K562 (cell line): Measurements from ENCODE around the gene TFCP2. TPM values are rescaled to one million over a fixed set of nuclear protein-coding genes. Genes with fewer than 3 reads are reported as not detected.
A peak's percentile ranks its signal among the peaks of the same experiment; 100 is the strongest.

Experiments used
- ATF4 ChIP-seq: fragments of 450-650 bp; formaldehyde crosslinking; IDR thresholded peaks from 2 replicates; pipeline ENCODE4 v1.4.0; 2022; ENCODE audit warnings: mild to moderate bottlenecking, moderate library complexity
- C11orf30 ChIP-seq: fragments of 450-650 bp; IDR thresholded peaks from 2 replicates; pipeline ENCODE4 v1.6.1; 2016; ENCODE audit warnings: low read depth, mild to moderate bottlenecking
- CBX8 ChIP-seq: fragments of 200-600 bp; sonication (generic); IDR thresholded peaks from 2 replicates; pipeline ENCODE4 v1.6.1; 2012; ENCODE audit warnings: borderline replicate concordance, mixed run types, low read depth, mild to moderate bottlenecking, moderate library complexity, mixed read lengths, low read length, control low read depth, inconsistent platforms; ENCODE audit not compliant: poor library complexity, severe bottlenecking; ENCODE audit errors: extremely low read depth
- CXXC5 ChIP-seq: fragments of 250-450 bp; sonication (Bioruptor Pico); IDR thresholded peaks from 2 replicates; pipeline ENCODE4 v1.8.0; 2022; ENCODE audit warnings: inconsistent platforms, mild to moderate bottlenecking, moderate library complexity
- EZH2 ChIP-seq: IDR thresholded peaks from 2 replicates; pipeline ENCODE4 v1.6.1; 2012; ENCODE audit warnings: low read depth, mild to moderate bottlenecking, inconsistent platforms, low read length, borderline replicate concordance
- FOXK2 ChIP-seq, 2 experiments: fragments of 450-650 bp; IDR thresholded peaks in 1 of 2; conservative IDR thresholded peaks in 1 of 2; 2 replicates each; pipeline ENCODE4 v1.6.1; 2016; ENCODE audit warnings: low read depth in 2 of 2, mild to moderate bottlenecking in 1 of 2
- HDAC2 ChIP-seq: fragments of 450-650 bp; IDR thresholded peaks from 2 replicates; pipeline ENCODE4 v1.6.1; 2016; ENCODE audit warnings: mild to moderate bottlenecking
- NCOA4 ChIP-seq: fragments of 450-650 bp; IDR thresholded peaks from 2 replicates; pipeline ENCODE4 v1.6.1; 2018; ENCODE audit warnings: mild to moderate bottlenecking; ENCODE audit not compliant: partially characterized antibody
- PHF20 ChIP-seq: fragments of 450-650 bp; IDR thresholded peaks from 2 replicates; pipeline ENCODE4 v1.6.1; 2018; ENCODE audit not compliant: partially characterized antibody
- RBM15 ChIP-seq: fragments of 200-400 bp; formaldehyde crosslinking; IDR thresholded peaks from 2 replicates; pipeline ENCODE4 v1.6.1; 2018; ENCODE audit warnings: mild to moderate bottlenecking, low read length, moderate library complexity; ENCODE audit not compliant: insufficient read depth
- SAFB2 ChIP-seq: fragments of 200-400 bp; formaldehyde crosslinking; IDR thresholded peaks from 2 replicates; pipeline ENCODE4 v1.6.1; 2018; ENCODE audit warnings: borderline replicate concordance, low read length, low read depth, moderate library complexity; ENCODE audit not compliant: severe bottlenecking
- SIN3A ChIP-seq, 2 experiments: fragments of 150-350 bp in 1 of 2; IDR thresholded peaks; 2 replicates each; pipeline ENCODE4 v1.6.1; 2011 to 2016; ENCODE audit warnings: borderline replicate concordance in 2 of 2, low read depth in 2 of 2, low read length in 2 of 2, mild to moderate bottlenecking in 2 of 2, moderate library complexity in 2 of 2; ENCODE audit not compliant: control insufficient read depth in 1 of 2
- SP2 ChIP-seq: IDR thresholded peaks from 2 replicates; pipeline ENCODE4 v1.6.1; 2011; ENCODE audit warnings: mild to moderate bottlenecking, low read depth, low read length, moderate library complexity; ENCODE audit not compliant: poor library complexity, severe bottlenecking; ENCODE audit errors: extremely low read depth
- SRSF1 ChIP-seq: fragments of 200-400 bp; formaldehyde crosslinking; IDR thresholded peaks from 2 replicates; pipeline ENCODE4 v1.6.1; 2017; ENCODE audit warnings: mild to moderate bottlenecking, low read depth, low read length, moderate library complexity
- ZKSCAN3 ChIP-seq: fragments of 250-450 bp; sonication (Bioruptor Pico); IDR thresholded peaks from 2 replicates; pipeline ENCODE4 v1.4.0; 2020
- ZNF232 ChIP-seq: sonication (generic); formaldehyde crosslinking; IDR thresholded peaks from 2 replicates; pipeline ENCODE4 v1.8.0; 2022; ENCODE audit warnings: mild to moderate bottlenecking, missing genetic modification reagents
- ZNF282 ChIP-seq: sonication (generic); formaldehyde crosslinking; IDR thresholded peaks from 2 replicates; pipeline ENCODE4 v1.8.1; 2023; ENCODE audit warnings: missing genetic modification reagents
- ZNF589 ChIP-seq: fragments of 200-800 bp; sonication (Bioruptor generic); IDR thresholded peaks from 2 replicates; pipeline ENCODE4 v1.6.1; 2016; ENCODE audit warnings: low read depth, missing genetic modification characterization, missing compliant biosample characterization
- ZNF79 ChIP-seq: fragments of 250-450 bp; sonication (Bioruptor Pico); IDR thresholded peaks from 2 replicates; pipeline ENCODE4 v1.4.0; 2020; ENCODE audit warnings: low read depth, mild to moderate bottlenecking, moderate library complexity
- polyA plus RNA-seq, 8 experiments: library from polyadenylated mRNA; depleted of rRNA in 4 of 8; stranded (reverse) in 5 of 8; unstranded in 3 of 8; fragments of >200 nt; fragmentation: Nextera tagmentation in 2 of 8; fragmentation: Illumina TruSeq in 1 of 8; extraction: Ambion mirVana in 2 of 8; extraction: Trizol in 1 of 8; gene quantifications; 2 replicates each; pipeline versions ENCODE4 v1.2.1 to v1.2.3, GENCODE V29; 2011 to 2014; ENCODE audit warnings: inconsistent platforms in 1 of 8, missing spikeins in 1 of 8
- total RNA-seq, 7 experiments: library from RNA; depleted of rRNA in 6 of 7; stranded (reverse); fragments of >200 nt in 6 of 7; fragmentation: Illumina TruSeq in 2 of 7; extraction: Trizol in 2 of 7; gene quantifications; 2 replicates each; pipeline versions ENCODE4 v1.2.1 to v1.2.3, GENCODE V29; 2011 to 2021; ENCODE audit warnings: low replicate concordance in 1 of 7
- TF ChIP-seq, protein P1 (sequence below): fragments of 250-450 bp; sonication (Bioruptor Pico); IDR thresholded peaks from 2 replicates; pipeline ENCODE4 v1.8.0; 2022; ENCODE audit warnings: inconsistent platforms, mild to moderate bottlenecking, moderate library complexity, borderline replicate concordance
- TF ChIP-seq, protein P2 (sequence below): fragments of 250-450 bp; sonication (Bioruptor Pico); IDR thresholded peaks from 2 replicates; pipeline ENCODE4 v1.8.0; 2022; ENCODE audit warnings: moderate library complexity, mild to moderate bottlenecking, inconsistent platforms
- TF ChIP-seq, protein P3 (sequence below): sonication (generic); IDR thresholded peaks from 2 replicates; pipeline ENCODE4 v1.6.1; 2016

Gene TFCP2
- total and polyA plus RNA-seq, 9 of the 15 experiments (the other 6 are each of a cell fraction or from before 2014, with no cell fraction given): 8.0 to 38.9 (median 19.3) TPM

DNA sequence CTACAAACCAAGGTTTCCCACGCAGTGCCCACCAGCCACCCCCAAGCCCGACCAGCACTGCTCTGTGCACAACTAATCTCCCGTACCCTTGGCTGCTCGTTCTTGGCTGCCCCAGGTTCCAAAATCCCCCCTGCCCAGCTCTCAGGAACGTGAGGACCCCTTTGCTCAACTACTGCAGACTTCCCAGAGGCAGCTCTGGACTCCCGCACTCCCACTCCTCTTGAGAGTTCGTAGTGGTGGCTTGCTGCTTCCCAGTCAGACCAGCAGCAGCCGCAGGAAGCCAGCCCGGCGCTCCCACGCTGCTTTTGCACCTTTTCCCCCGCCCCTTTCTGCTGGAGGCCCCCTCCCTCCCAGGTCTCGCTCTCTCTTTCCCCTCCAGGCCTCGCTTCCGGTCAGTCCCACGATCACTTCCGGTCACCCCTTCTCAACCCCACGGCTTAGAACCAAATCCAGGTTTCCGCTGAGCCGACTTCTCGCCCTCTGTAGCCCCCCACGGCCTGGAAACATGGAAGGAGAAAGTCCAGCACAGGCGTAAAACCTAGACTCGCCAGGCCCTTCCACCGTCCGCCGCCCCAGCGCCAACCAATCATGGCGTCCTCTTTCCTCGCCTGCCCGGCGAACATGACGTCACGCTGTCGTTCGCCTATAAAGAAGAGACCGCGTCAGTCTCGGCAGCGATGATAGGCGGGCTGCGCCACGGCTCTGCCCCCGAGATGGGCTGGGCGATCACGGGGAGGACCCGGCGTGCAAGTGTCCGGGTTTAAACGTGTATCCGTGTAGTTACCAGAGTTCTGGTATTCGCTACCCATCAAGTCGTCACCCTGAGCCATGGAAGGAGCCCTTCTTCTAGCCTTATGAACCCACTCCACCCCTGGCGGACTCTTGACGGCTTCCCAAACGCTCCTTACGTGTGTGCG, at the start of gene TFCP2 (continued):
- TF ChIP-seq, protein P1, sequence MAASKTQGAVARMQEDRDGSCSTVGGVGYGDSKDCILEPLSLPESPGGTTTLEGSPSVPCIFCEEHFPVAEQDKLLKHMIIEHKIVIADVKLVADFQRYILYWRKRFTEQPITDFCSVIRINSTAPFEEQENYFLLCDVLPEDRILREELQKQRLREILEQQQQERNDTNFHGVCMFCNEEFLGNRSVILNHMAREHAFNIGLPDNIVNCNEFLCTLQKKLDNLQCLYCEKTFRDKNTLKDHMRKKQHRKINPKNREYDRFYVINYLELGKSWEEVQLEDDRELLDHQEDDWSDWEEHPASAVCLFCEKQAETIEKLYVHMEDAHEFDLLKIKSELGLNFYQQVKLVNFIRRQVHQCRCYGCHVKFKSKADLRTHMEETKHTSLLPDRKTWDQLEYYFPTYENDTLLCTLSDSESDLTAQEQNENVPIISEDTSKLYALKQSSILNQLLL (CRISPR knock-in tag): no peak
- TF ChIP-seq, protein P2, sequence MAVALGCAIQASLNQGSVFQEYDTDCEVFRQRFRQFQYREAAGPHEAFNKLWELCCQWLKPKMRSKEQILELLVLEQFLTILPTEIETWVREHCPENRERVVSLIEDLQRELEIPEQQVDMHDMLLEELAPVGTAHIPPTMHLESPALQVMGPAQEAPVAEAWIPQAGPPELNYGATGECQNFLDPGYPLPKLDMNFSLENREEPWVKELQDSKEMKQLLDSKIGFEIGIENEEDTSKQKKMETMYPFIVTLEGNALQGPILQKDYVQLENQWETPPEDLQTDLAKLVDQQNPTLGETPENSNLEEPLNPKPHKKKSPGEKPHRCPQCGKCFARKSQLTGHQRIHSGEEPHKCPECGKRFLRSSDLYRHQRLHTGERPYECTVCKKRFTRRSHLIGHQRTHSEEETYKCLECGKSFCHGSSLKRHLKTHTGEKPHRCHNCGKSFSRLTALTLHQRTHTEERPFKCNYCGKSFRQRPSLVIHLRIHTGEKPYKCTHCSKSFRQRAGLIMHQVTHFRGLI: no peak
- TF ChIP-seq PHF20 (peak; percentile 94), SAFB2 (no peak), ATF4 (CRISPR knock-in tag) (no peak), C11orf30 (peak; percentile 84), NCOA4 (no peak), SP2 (peak; percentile 59), ZNF589 (CRISPR knock-in tag) (no peak), ZKSCAN3 (CRISPR knock-in tag) (no peak), ZNF232 (CRISPR knock-in tag) (no peak), SIN3A (IDR thresholded peaks at IDR 0.05; ENCODE audit: borderline replicate concordance in 2 of 2, control insufficient read depth in 1 of 2, low read depth in 2 of 2, low read length in 2 of 2) (peak in 1 of 2 experiments; percentile 84; a peak in 1 of 4 replicates), CBX8 (no peak), ZNF282 (CRISPR knock-in tag) (no peak), CXXC5 (CRISPR knock-in tag) (peak; percentile 77), SRSF1 (no peak), HDAC2 (peak; percentile 19; the same call in 1 of the 2 replicates), EZH2 (no peak), RBM15 (no peak), FOXK2 (conservative IDR thresholded peaks at IDR 0.05 in 1 of 2, IDR thresholded peaks at IDR 0.05 in 1 of 2; ENCODE audit: low read depth in 2 of 2) (peak; percentile 47 to 53), ZNF79 (CRISPR knock-in tag) (no peak)
- TF ChIP-seq, protein P3, sequence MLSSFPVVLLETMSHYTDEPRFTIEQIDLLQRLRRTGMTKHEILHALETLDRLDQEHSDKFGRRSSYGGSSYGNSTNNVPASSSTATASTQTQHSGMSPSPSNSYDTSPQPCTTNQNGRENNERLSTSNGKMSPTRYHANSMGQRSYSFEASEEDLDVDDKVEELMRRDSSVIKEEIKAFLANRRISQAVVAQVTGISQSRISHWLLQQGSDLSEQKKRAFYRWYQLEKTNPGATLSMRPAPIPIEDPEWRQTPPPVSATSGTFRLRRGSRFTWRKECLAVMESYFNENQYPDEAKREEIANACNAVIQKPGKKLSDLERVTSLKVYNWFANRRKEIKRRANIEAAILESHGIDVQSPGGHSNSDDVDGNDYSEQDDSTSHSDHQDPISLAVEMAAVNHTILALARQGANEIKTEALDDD: peak; percentile 63
